Measurements from ENCODE around the gene SIAH2.

GRCh38 chr3:150783316-150783715, 20.3 kb upstream of the SIAH2 start:
- no peak for TF ChIP-seq CTCF (IDR thresholded peaks at IDR 0.05)
- no peak for TF ChIP-seq POLR2A (IDR thresholded peaks at IDR 0.05)
- TF ChIP-seq EP300 (IDR thresholded peaks at IDR 0.05): no peak

All from ovary (tissue), 3 donors.